Measurements from ENCODE around the gene TGM5. TPM values are rescaled to one million over a fixed set of nuclear protein-coding genes. Genes with fewer than 3 reads are reported as not detected.
"Not testable (repeated sequence)": the region's sequence is repeated elsewhere in the genome, so short reads cannot be mapped to it uniquely, and the experiment has no call there.

TGM5 gene
- total and polyA plus RNA-seq, 7 donors, result 0.03 to 0.78 (median 0.06) TPM; not detected in 4

DNA sequence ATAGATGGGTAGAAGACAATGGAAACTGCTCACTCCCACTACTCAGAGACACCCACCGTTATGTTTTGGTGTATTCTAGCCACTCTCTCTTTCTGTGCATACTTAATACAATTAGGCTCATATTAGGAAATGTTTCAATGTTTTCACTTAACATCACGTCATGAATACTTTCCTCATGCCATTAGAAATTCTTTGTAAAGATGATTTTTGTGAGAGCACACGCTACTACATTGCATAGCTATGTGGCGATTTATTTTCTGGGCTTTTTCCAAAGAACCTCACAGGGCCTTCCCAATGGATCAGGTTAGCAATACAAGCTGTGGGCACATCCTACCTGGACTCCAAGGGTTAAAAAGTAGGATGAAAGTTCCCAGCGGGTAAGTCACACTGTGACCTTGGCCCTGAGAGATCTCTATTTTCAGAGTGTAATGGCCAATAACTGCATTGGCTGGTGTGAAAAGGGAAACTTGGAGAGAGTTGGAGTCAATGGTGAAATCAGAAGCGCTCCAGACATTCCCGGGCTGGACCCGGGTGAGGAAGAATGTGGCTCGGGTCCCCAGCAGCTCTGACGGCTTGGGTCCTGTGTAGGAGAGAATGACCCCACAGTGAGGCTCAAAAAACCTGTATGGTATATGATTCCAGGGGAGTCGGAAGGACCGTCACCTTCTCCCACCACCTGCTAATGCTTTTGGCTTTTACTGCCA, 25.8 kb upstream of the TGM5 start:
- no peak overlapping the region for H3K27ac ChIP-seq
- no peak for ATAC-seq
- no peak overlapping the region for H3K4me3 ChIP-seq
- H3K9me3 ChIP-seq, result no peaks in the 10 kb centered on the region
- peaks cover 0 to 12% (median 0%) of the 10 kb centered on the region in 3 donors for H3K27me3 ChIP-seq (ENCODE audit: insufficient read depth in 3 of 3, low read length in 2 of 3)
- no peak for TF ChIP-seq CTCF (IDR thresholded peaks at IDR 0.05)
- DNase-seq, result no peak
- intact Hi-C loops (cut with DNase I), result no loop called here
- 38 to 44% (median 40%) methylated on average over 12 of the region's 12 CpGs for WGBS, 3 donors
- no peaks in the 10 kb centered on the region for H3K36me3 ChIP-seq (ENCODE audit: insufficient read depth in 1 of 2, low read depth in 1 of 2)
- H3K4me1 ChIP-seq, result no peaks in the 10 kb centered on the region

DNA sequence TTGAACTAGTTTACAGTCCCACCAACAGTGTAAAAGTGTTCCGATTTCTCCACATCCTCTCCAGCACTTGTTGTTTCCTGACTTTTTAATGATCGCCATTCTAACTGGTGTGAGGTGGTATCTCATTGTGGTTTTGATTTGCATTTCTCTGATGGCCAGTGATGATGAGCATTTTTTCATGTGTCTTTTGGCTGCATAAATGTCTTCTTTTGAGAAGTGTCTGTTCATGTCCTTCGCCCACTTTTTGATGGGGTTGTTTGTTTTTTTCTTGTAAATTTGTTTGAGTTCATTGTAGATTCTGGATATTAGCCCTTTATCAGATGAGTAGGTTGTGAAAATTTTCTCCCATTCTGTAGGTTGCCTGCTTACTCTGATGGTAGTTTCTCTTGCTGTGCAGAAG, 22.9 kb upstream of the TGM5 start:
- WGBS, 3 donors, result 87 to 96% (median 89%) methylated on average over 2 of the region's 3 CpGs
- H3K4me1 ChIP-seq; H3K9me3 ChIP-seq; H3K27ac ChIP-seq; ATAC-seq; H3K4me3 ChIP-seq; H3K27me3 ChIP-seq (ENCODE audit: insufficient read depth in 3 of 3, low read length in 2 of 3); H3K36me3 ChIP-seq (ENCODE audit: insufficient read depth in 1 of 2, low read depth in 1 of 2); intact Hi-C loops (cut with DNase I); DNase-seq: not testable (repeated sequence)

GRCh38 chr15:43287254-43287653, 20.5 kb upstream of the TGM5 start:
- 69 to 77% (median 75%) methylated on average over 15 of the region's 15 CpGs for whole genome bisulfite sequencing, 3 donors
- no peak for TF ChIP-seq CTCF (IDR thresholded peaks at IDR 0.05)
- Histone ChIP-seq H3K27ac (no peak overlapping the region), H3K36me3 (ENCODE audit: insufficient read depth in 1 of 2, low read depth in 1 of 2) (no peaks in the 10 kb centered on the region), H3K9me3 (no peaks in the 10 kb centered on the region), H3K4me1 (no peaks in the 10 kb centered on the region), H3K4me3 (no peak overlapping the region), H3K27me3 (ENCODE audit: insufficient read depth in 3 of 3, low read length in 2 of 3) (no peaks in the 10 kb centered on the region)
- DNase-seq (no peak), ATAC-seq (no peak)
- intact Hi-C loops (cut with DNase I), result loop anchor here in 1 of 2 donors (2.0 kb wide), 1 partner anchor 62 kb away; no protein-coding TSS in a partner anchor

DNA sequence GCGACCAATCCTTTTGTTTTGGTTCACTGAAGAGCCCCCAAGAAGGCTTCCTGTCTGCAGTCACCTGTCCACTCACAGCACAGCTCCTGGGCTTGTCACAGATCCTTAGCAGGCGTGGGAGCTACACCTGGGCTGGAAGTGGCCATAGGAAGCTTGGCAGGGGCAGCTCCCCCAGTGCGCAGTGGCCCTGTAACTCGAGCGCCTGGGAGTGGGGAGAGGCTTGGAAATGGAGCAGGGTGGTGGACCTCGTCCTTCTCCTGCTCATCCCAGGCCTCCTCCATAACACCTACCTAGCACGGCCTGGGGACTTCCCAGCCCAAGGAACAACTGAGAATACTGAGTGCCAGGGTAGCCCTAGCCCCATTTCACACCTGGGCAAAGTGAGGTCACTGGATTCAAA, 19.3 kb upstream of the TGM5 start:
- intact Hi-C loops (cut with DNase I), result loop anchor here (1.0 to 2.0 kb wide), 2 partner anchors 61 kb away; no protein-coding TSS in a partner anchor
- Histone ChIP-seq H3K36me3 (ENCODE audit: insufficient read depth in 1 of 2, low read depth in 1 of 2) (no peaks in the 10 kb centered on the region), H3K9me3 (no peaks in the 10 kb centered on the region), H3K4me3 (no peak overlapping the region), H3K27me3 (ENCODE audit: insufficient read depth in 3 of 3, low read length in 2 of 3) (no peaks in the 10 kb centered on the region), H3K4me1 (no peaks in the 10 kb centered on the region), H3K27ac (no peak overlapping the region)
- peak in 3 of 4 donors; percentile 19 to 39 (median 30) for ATAC-seq
- no peak for TF ChIP-seq CTCF (IDR thresholded peaks at IDR 0.05)
- no peak for DNase-seq
- 62 to 65% (median 63%) methylated on average over 7 of the region's 7 CpGs for WGBS, 3 donors

GRCh38 chr15:43285609-43286037, 18.9 kb upstream of the TGM5 start:
- DNase-seq (no peak), ATAC-seq (peak; percentile 79 to 91 (median 86))
- H3K4me3 ChIP-seq, result no peak overlapping the region
- H3K9me3 ChIP-seq, result no peaks in the 10 kb centered on the region
- no peaks in the 10 kb centered on the region for H3K36me3 ChIP-seq (ENCODE audit: insufficient read depth in 1 of 2, low read depth in 1 of 2)
- intact Hi-C loops (cut with DNase I), result loop anchor here (1.0 to 2.0 kb wide), 2 partner anchors 60 to 61 kb away; no protein-coding TSS in a partner anchor
- TF ChIP-seq CTCF (IDR thresholded peaks at IDR 0.05), result peak; percentile 82
- H3K27me3 ChIP-seq (ENCODE audit: insufficient read depth in 3 of 3, low read length in 2 of 3), result no peaks in the 10 kb centered on the region
- WGBS, 3 donors, result 9 to 12% (median 10%) methylated on average over 4 of the region's 4 CpGs
- no peak overlapping the region for H3K27ac ChIP-seq
- peaks cover 3% of the 10 kb centered on the region for H3K4me1 ChIP-seq
